BE2C (cell line): ENCODE results near the gene LRRC9.
A peak's percentile ranks its signal among the peaks of the same experiment; 100 is the strongest.

ENCODE experiments used
- DNase-seq: peaks from one replicate; pipeline ENCODE4 v3.0.0-alpha.2; 2020
- H3K27me3 ChIP-seq: fragments of 250-450 bp; sonication (Bioruptor Pico); 2 replicates; pipeline ENCODE4 v1.5.1; 2020; ENCODE audit warnings: mild to moderate bottlenecking
- H3K36me3 ChIP-seq: fragments of 250-450 bp; sonication (Bioruptor Pico); 2 replicates; pipeline ENCODE4 v1.5.1; 2020; ENCODE audit warnings: mild to moderate bottlenecking
- H3K4me1 ChIP-seq: fragments of 250-450 bp; sonication (Bioruptor Pico); 2 replicates; pipeline ENCODE4 v1.5.1; 2020
- H3K4me3 ChIP-seq: 2 replicates; pipeline ENCODE4 v1.5.1; 2011; ENCODE audit warnings: low read depth, low read length
- H3K9me3 ChIP-seq: fragments of 250-450 bp; sonication (Bioruptor Pico); 2 replicates; pipeline ENCODE4 v1.5.1; 2020
- CTCF ChIP-seq: IDR thresholded peaks from 2 replicates; pipeline ENCODE4 v1.5.1; 2012; ENCODE audit warnings: mild to moderate bottlenecking, low read depth, low read length

Gene LRRC9

GRCh38 chr14:60061371-60061770 is 141.4 kb downstream of the LRRC9 start:
- no peak for TF ChIP-seq CTCF
- no peaks in the 10 kb centered on the region for H3K4me1 ChIP-seq
- peaks cover 42% of the 10 kb centered on the region for H3K27me3 ChIP-seq
- no peaks in the 10 kb centered on the region for H3K36me3 ChIP-seq
- H3K4me3 ChIP-seq: no peak overlapping the region
- DNase-seq: no peak
- no peaks in the 10 kb centered on the region for H3K9me3 ChIP-seq

- Histone ChIP-seq H3K4me1 (no peaks in the 10 kb centered on the region), H3K4me3 (no peak overlapping the region), H3K36me3 (no peaks in the 10 kb centered on the region), H3K9me3 (no peaks in the 10 kb centered on the region), H3K27me3 (peaks cover 25% of the 10 kb centered on the region)
- TF ChIP-seq CTCF: peak; percentile 54
- DNase-seq: no peak
Measured at GRCh38 chr14:60064491-60065072, 144.6 kb downstream of the LRRC9 start.

- Histone ChIP-seq H3K36me3 (no peaks in the 10 kb centered on the region), H3K4me1 (no peaks in the 10 kb centered on the region), H3K4me3 (no peak overlapping the region), H3K27me3 (peaks cover 2% of the 10 kb centered on the region; the same call in 1 of the 2 replicates), H3K9me3 (no peaks in the 10 kb centered on the region)
- DNase-seq: no peak
- no peak for TF ChIP-seq CTCF
Measured at GRCh38 chr14:60067882-60068281, 147.9 kb downstream of the LRRC9 start.

GRCh38 chr14:60079723-60080122 is 159.8 kb downstream of the LRRC9 start:
- Histone ChIP-seq H3K36me3 (no peaks in the 10 kb centered on the region), H3K4me3 (no peak overlapping the region)
- peak; percentile 33; the same call in 1 of the 2 replicates for TF ChIP-seq CTCF

GRCh38 chr14:60085085-60085484 is 165.1 kb downstream of the LRRC9 start:
- DNase-seq: no peak
- TF ChIP-seq CTCF: no peak
- Histone ChIP-seq H3K4me1 (peaks cover 14% of the 10 kb centered on the region), H3K27me3 (no peaks in the 10 kb centered on the region), H3K36me3 (no peaks in the 10 kb centered on the region), H3K4me3 (no peak overlapping the region), H3K9me3 (no peaks in the 10 kb centered on the region)

More at GRCh38 chr14:60079723-60080122, 159.8 kb downstream of the LRRC9 start:
- no peaks in the 10 kb centered on the region for H3K27me3 ChIP-seq
- no peaks in the 10 kb centered on the region for H3K4me1 ChIP-seq
- no peaks in the 10 kb centered on the region for H3K9me3 ChIP-seq
- DNase-seq: no peak

- no peak for DNase-seq
- TF ChIP-seq CTCF: no peak
- Histone ChIP-seq H3K4me1 (peaks cover 18% of the 10 kb centered on the region), H3K27me3 (no peaks in the 10 kb centered on the region), H3K9me3 (no peaks in the 10 kb centered on the region), H3K4me3 (no peak overlapping the region), H3K36me3 (no peaks in the 10 kb centered on the region)
Measured at GRCh38 chr14:60085693-60086092, 165.7 kb downstream of the LRRC9 start.
